Measurements from ENCODE around the gene CLCN3.
"Not testable (repeated sequence)": the region's sequence is repeated elsewhere in the genome, so short reads cannot be mapped to it uniquely, and the experiment has no call there.

The CLCN3 gene

DNA sequence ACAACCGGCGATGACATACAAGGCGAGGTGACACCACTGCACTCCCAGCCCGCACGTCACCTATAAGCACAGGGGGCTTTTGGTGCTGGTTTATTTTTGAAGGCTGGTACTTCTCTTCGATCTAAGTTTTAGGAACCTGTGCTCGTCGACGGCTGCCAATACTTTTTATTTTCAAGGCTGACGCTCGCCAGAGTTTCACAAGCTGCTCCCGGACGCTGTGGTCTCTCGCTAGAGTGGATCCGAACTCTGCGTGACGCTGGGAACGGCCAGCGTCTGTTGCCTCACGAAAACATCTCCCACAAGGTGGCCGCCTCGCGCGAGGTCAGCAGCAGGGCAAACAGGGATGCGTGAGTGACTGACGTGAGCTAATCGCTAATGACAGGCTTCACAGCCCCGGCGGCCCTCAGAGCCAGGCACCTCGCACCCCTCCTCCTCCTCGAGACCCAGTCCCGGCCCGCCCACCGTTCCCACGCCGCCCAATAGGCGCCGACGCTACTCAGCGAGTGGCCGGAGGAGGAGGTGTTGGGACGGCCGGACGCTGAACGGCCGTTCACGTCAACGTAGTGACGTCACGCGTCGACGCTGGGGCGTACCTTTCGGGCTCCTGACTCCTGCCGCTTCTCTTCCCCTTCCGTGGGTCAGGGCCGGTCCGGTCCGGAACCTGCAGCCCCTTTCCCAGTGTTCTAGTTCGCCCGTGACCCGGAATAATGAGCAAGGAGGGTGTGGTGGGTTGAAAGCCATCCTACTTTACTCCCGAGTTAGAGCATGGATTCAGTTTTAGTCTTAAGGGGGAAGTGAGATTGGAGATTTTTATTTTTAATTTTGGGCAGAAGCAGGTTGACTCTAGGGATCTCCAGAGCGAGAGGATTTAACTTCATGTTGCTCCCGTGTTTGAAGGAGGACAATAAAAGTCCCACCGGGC, at the start of gene CLCN3:
CLCN3 (plus strand) TSS at position 621 of the 922 bp plus-strand sequence. CDS start 15,351 bp downstream, outside the sequence.
- DNase-seq, result peak; percentile 7

DNA sequence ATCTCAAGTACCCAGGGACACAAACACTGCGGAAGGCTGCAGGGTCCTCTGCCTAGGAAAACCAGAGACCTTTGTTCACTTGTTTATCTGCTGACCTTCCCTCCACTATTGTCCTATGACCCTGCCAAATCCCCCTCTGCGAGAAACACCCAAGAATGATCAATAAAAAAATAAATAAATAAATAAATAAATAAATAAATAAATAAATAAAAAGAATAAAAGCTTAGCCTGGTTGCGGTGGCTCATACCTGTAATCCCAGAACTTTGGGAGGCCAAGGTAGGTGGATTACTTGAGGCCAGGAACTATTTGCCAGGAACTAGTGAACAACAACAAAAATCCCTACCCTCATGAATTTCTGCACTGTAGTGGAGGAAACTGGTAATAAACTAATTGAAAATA, 49.4 kb upstream of the CLCN3 start:
- DNase-seq, result not testable (repeated sequence)

- no peak for DNase-seq
These were observed 48.9 kb upstream of the CLCN3 start for GRCh38 chr4:169571435-169571834.

DNA sequence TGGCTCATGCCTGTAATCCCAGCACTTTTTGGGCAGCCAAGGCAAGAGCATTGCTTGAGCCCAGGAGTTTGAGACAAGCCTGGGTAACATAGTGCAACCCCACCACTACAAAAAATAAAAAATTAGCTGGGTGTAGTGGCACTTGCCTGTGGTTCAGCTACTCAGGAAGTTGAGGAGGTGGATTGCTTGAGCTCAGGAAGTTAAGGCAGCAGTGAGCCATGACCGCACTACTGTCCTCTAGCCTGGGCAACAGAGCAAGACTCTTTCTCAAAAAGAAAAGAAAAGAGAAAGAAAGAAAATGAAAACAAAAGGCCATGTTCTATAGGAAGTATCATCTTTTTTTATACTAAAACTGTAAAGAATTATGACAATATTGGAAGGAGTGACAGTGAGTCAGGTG, 46.5 kb upstream of the CLCN3 start:
- DNase-seq, result no peak

- no peak for DNase-seq
These were observed 38.2 kb upstream of the CLCN3 start for GRCh38 chr4:169582203-169582602.

GRCh38 chr4:169582706-169583105, 37.7 kb upstream of the CLCN3 start:
- DNase-seq, result no peak

DNA sequence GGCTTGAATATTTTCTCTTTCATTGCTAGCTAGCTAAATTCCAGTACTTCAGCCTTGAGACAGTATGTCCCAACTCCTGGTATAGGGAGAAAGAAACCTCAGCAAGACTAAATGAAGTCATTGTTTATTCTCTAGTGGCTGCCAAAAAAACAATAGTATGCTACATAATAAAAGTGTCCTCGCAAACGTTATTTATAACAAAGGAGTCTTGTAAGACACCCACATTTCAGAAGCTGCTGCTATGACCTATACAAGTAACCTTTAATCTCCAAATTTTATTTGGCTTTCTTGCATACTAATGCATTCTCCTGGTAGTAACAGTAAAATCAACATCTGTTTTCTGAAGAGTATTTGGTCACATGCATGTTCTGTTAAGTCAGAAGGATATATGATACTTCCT, 36.8 kb upstream of the CLCN3 start:
- no peak for DNase-seq

DNA sequence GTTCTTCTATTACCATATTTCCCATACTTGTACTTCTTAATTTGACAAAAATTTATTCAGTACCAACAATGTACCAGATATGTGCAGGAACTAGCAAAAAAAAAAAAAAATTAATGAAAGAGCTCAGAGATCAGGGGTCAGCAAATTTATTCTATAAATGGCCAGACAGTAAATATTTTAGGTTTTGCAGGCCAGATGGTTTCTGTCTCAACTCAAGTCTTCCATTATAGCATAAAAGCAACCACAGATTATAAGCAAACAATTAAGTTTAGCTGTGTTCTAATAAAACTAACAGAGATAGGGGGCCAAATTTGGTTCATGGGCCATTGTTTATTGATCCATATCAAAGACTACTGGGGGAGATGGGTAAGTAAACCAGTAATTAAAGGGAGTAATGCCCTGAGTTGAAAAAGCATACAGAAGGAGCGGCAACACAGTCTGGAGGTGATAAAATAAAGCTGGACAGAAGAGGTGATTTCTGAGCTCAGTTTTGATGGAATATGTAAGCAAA, 27.3 kb upstream of the CLCN3 start:
- DNase-seq, result no peak

- no peak for DNase-seq
These were observed 25.7 kb upstream of the CLCN3 start for GRCh38 chr4:169594560-169595195.

GRCh38 chr4:169601016-169601771, 19.2 kb upstream of the CLCN3 start:
- DNase-seq, result no peak

- DNase-seq, result no peak
These were observed 17.1 kb upstream of the CLCN3 start for GRCh38 chr4:169603312-169603711.

- no peak for DNase-seq
These were observed 16.1 kb upstream of the CLCN3 start for GRCh38 chr4:169604131-169604900.

GRCh38 chr4:169604903-169605331, 15.5 kb upstream of the CLCN3 start:
- DNase-seq, result no peak

- DNase-seq, result no peak
These were observed 9.2 kb upstream of the CLCN3 start for GRCh38 chr4:169611157-169611556.

DNA sequence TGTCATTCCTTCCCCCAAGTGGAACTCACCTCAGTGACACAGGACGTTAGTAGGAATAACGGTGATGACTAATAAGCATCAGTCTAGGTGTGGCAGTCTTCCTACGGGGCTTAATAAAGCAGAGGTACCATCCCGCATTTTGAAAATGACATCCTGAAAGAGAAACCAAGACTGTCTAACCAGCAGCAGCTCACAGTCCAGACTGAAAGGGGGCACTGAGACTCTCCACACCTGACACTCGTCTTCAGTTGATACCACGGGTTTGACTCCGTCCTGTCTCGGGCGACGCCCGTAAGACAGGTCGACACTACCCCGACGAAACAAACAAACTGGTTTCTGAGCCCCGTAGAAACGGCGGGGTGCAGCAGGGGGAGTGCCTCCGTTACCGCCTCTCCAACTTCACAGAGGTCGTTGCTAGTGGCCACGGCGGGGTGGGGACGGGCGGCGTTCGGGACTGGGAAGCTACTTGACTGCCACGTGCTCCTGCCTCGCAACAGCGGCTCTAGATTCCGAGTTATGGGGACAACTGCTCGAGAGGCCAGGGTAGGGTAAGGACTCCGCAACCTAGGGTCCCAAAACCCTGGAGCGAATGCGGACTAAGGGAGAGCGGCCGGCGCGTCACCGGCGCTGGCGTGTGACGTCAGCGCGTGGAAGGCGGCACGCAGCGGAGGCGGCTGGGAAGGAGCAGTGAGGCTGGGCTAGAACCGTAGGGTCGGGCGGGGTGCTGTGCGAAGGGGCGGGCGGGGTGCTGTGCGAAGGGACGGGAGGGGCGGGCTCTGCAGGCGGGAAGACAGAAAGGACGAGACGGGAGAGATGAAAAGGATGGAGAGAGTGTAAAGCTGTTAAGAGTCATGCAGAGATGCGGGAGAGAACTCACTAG, 8.1 kb upstream of the CLCN3 start, which contains the start of gene NEK1:
NEK1 (minus strand) TSS at position 593 of the 880 bp plus-strand sequence. CDS start 9,953 bp downstream, outside the sequence.
- peak; percentile 42 for DNase-seq

- peak; percentile 13 for DNase-seq
These were observed 7.2 kb upstream of the CLCN3 start for GRCh38 chr4:169612871-169613859.

GRCh38 chr4:169615467-169616106, 4.8 kb upstream of the CLCN3 start:
- no peak for DNase-seq

GRCh38 chr4:169616846-169617245, 3.5 kb upstream of the CLCN3 start:
- no peak for DNase-seq

DNA sequence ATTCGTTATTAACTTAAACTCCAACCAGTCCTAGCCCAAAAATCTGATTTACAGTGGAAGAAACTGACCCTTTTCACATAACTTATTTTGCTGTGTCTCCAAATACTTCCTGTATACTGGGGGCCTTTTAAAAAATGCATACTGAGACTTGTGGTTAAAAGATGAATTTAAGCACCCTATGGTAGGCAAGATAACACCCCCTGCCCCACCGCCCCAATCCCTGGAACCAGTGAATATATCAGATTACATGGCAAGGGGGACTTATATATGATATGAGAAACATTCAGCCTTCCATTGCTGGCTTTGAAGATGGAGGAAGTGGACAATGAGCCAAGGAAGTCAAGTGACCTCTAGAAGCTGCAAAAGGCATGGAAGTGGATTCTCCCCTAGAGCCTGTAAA, 3.1 kb upstream of the CLCN3 start:
- DNase-seq, result no peak

All from GOT3 (cell line).